Keratinocyte (primary cell): ENCODE measurements around the gene MTHFD1L. TPM values are rescaled to one million over a fixed set of nuclear protein-coding genes. Genes with fewer than 3 reads are reported as not detected.
"Not testable (repeated sequence)": the region's sequence is repeated elsewhere in the genome, so short reads cannot be mapped to it uniquely, and the experiment has no call there.

Experiments used
- DNase-seq: peaks from one replicate; pipeline ENCODE4 v3.0.0-alpha.2; 2011; ENCODE audit warnings: low read depth, missing footprints, low spot score
- FAIRE-seq: peaks from 2 replicates; lab custom pipeline; 2011; peaks lifted over from hg19 to GRCh38; lab: Jason Lieb, UNC
- H2AFZ ChIP-seq: 2 replicates; pipeline ENCODE4 v1.6.0; 2012; ENCODE audit warnings: low read length, control low read depth, inconsistent platforms; ENCODE audit not compliant: control insufficient read depth
- H3K27ac ChIP-seq: 2 replicates; pipeline ENCODE4 v1.5.1; 2011; ENCODE audit warnings: low read length; ENCODE audit not compliant: control insufficient read depth, insufficient read depth
- H3K27me3 ChIP-seq: 3 replicates; pipeline ENCODE4 v1.6.0; 2011; ENCODE audit warnings: low read length; ENCODE audit not compliant: control insufficient read depth, insufficient read depth; ENCODE audit errors: extremely low read depth
- H3K36me3 ChIP-seq, 2 experiments: 2 replicates in 1 of 2; 3 replicates in 1 of 2; pipeline ENCODE4 v1.5.1; 2011; ENCODE audit warnings: low read length in 2 of 2, mild to moderate bottlenecking in 1 of 2; ENCODE audit not compliant: control insufficient read depth in 2 of 2, insufficient read depth in 2 of 2; ENCODE audit errors: extremely low read depth in 1 of 2
- H3K4me1 ChIP-seq: 3 replicates; pipeline ENCODE4 v1.5.1; 2011; ENCODE audit warnings: low read length; ENCODE audit not compliant: control insufficient read depth, insufficient read depth; ENCODE audit errors: extremely low read depth
- H3K4me2 ChIP-seq: 3 replicates; pipeline ENCODE4 v1.6.0; 2011; ENCODE audit warnings: low read depth, low read length; ENCODE audit not compliant: control insufficient read depth, insufficient read depth; ENCODE audit errors: extremely low read depth
- H3K4me3 ChIP-seq, 3 experiments: fragments of 200-600 bp in 1 of 3; sonication (generic) in 1 of 3; 2 replicates in 2 of 3; 3 replicates in 1 of 3; pipeline ENCODE4 v1.5.1; 2011 to 2016; ENCODE audit warnings: low read length in 3 of 3, mild to moderate bottlenecking in 3 of 3, control low read depth in 2 of 3, inconsistent platforms in 1 of 3, low read depth in 1 of 3, mixed read lengths in 1 of 3, mixed run types in 1 of 3, moderate library complexity in 1 of 3; ENCODE audit not compliant: control insufficient read depth in 2 of 3, insufficient read depth in 2 of 3; ENCODE audit errors: extremely low read depth in 1 of 3
- H3K79me2 ChIP-seq: 2 replicates; pipeline ENCODE4 v1.6.0; 2012; ENCODE audit warnings: low read length; ENCODE audit not compliant: control insufficient read depth, insufficient read depth
- H3K9ac ChIP-seq: 3 replicates; pipeline ENCODE4 v1.6.0; 2011; ENCODE audit warnings: low read length; ENCODE audit not compliant: control insufficient read depth, insufficient read depth; ENCODE audit errors: extremely low read depth
- H3K9me1 ChIP-seq: 3 replicates; pipeline ENCODE4 v1.6.0; 2011; ENCODE audit warnings: low read length; ENCODE audit not compliant: control insufficient read depth, insufficient read depth; ENCODE audit errors: extremely low read depth
- H3K9me3 ChIP-seq: 2 replicates; pipeline ENCODE4 v1.5.1; 2012; ENCODE audit warnings: low read depth, low read length; ENCODE audit not compliant: control insufficient read depth
- H4K20me1 ChIP-seq: 3 replicates; pipeline ENCODE4 v1.6.0; 2011; ENCODE audit warnings: low read length; ENCODE audit not compliant: control insufficient read depth, insufficient read depth; ENCODE audit errors: extremely low read depth
- CTCF ChIP-seq, 3 experiments: IDR thresholded peaks in 1 of 3; conservative IDR thresholded peaks in 1 of 3; optimal IDR thresholded peaks in 1 of 3; 2 replicates in 2 of 3; 3 replicates in 1 of 3; pipeline versions ENCODE3 to v1.5.1; 2011; ENCODE audit warnings: low read length in 3 of 3, mild to moderate bottlenecking in 3 of 3, moderate library complexity in 2 of 3, control low read depth in 1 of 3, inconsistent platforms in 1 of 3; ENCODE audit not compliant: insufficient read depth in 2 of 3; ENCODE audit errors: extremely low read depth in 1 of 3
- EZH2 ChIP-seq: IDR thresholded peaks from one replicate; pipeline ENCODE4 v1.6.1; 2012; ENCODE audit warnings: inconsistent platforms, mild to moderate bottlenecking, low read length, moderate library complexity
- dilution Hi-C: fragments of 300-500 bp; cut with MboI; formaldehyde crosslinking; loops from one replicate; pipeline ENCODE4 v1.7.0; 2020; ENCODE audit warnings: low sequenced_read_pairs; ENCODE audit not compliant: extremely low pct_ligation_motif_present
- polyA plus RNA-seq, 5 experiments: library from polyadenylated mRNA; depleted of rRNA in 3 of 5; stranded (reverse) in 3 of 5; stranded (forward) in 1 of 5; unstranded in 1 of 5; fragments of >200 nt; gene quantifications; 1 replicate in 1 of 5; 2 replicates in 3 of 5; 3 replicates in 1 of 5; pipeline versions ENCODE4 v1.2.1 to v1.2.3, GENCODE V29; 2011 to 2012; ENCODE audit warnings: missing spikeins in 2 of 5, low read depth in 1 of 5, low replicate concordance in 1 of 5

Gene MTHFD1L
- polyA plus RNA-seq, 1 donor (not counting 4 experiments of a cell fraction or from before 2014, with no cell fraction given) = 38.0 TPM

- H3K4me1 ChIP-seq = peaks cover 32% of the 10 kb centered on the region
- peak overlapping the region; percentile 71 for H3K9ac ChIP-seq
- no peaks in the 10 kb centered on the region for H3K9me1 ChIP-seq
- H3K79me2 ChIP-seq = no peaks in the 10 kb centered on the region
- FAIRE-seq (peak; percentile 70), DNase-seq (peak; percentile 96)
- dilution Hi-C loops = no loop called here
- TF ChIP-seq EZH2 = no peak
- no peak for TF ChIP-seq CTCF (optimal IDR thresholded peaks at IDR 0.05 in 1 of 3, IDR thresholded peaks at IDR 0.05 in 1 of 3, conservative IDR thresholded peaks at IDR 0.05 in 1 of 3; ENCODE audit: extremely low read depth in 1 of 3, insufficient read depth in 2 of 3, low read length in 3 of 3)
- H3K9me3 ChIP-seq = no peaks in the 10 kb centered on the region
- peak overlapping the region; percentile 72 for H3K4me2 ChIP-seq
- peak overlapping the region; percentile 87 for H2AFZ ChIP-seq
- H3K27ac ChIP-seq = peak overlapping the region; percentile 98
- H4K20me1 ChIP-seq = no peaks in the 10 kb centered on the region
- H3K4me3 ChIP-seq = peak overlapping the region in 2 of 3 experiments; percentile 30 to 32
- no peaks in the 10 kb centered on the region for H3K36me3 ChIP-seq
- H3K27me3 ChIP-seq = no peaks in the 10 kb centered on the region
These were observed 8.2 kb upstream of the MTHFD1L start for GRCh38 chr6:150857062-150857944.

GRCh38 chr6:150857945-150858308 is 7.6 kb upstream of the MTHFD1L start:
- dilution Hi-C loops = no loop called here
- peak overlapping the region; percentile 98 for H3K27ac ChIP-seq
- no peak for FAIRE-seq

GRCh38 chr6:150861448-150862168 is 3.9 kb upstream of the MTHFD1L start:
- dilution Hi-C loops = not testable (repeated sequence)

More at GRCh38 chr6:150857945-150858308, 7.6 kb upstream of the MTHFD1L start:
- Histone ChIP-seq H3K79me2 (no peaks in the 10 kb centered on the region), H3K4me3 (peak overlapping the region in 2 of 3 experiments; percentile 30 to 32), H3K9me1 (no peaks in the 10 kb centered on the region), H3K4me1 (peaks cover 32% of the 10 kb centered on the region), H4K20me1 (no peaks in the 10 kb centered on the region), H3K9me3 (no peaks in the 10 kb centered on the region), H3K36me3 (no peaks in the 10 kb centered on the region), H3K27me3 (no peaks in the 10 kb centered on the region), H2AFZ (peak overlapping the region; percentile 87), H3K9ac (peak overlapping the region; percentile 71), H3K4me2 (peak overlapping the region; percentile 72)
- no peak for DNase-seq
- no peak for TF ChIP-seq CTCF (optimal IDR thresholded peaks at IDR 0.05 in 1 of 3, IDR thresholded peaks at IDR 0.05 in 1 of 3, conservative IDR thresholded peaks at IDR 0.05 in 1 of 3; ENCODE audit: extremely low read depth in 1 of 3, insufficient read depth in 2 of 3, low read length in 3 of 3)
- TF ChIP-seq EZH2 = no peak

More at GRCh38 chr6:150861448-150862168, 3.9 kb upstream of the MTHFD1L start:
- not testable (repeated sequence) for FAIRE-seq, H3K9ac ChIP-seq, H3K36me3 ChIP-seq, H4K20me1 ChIP-seq, H3K9me3 ChIP-seq, H3K4me2 ChIP-seq, H3K4me3 ChIP-seq, H3K27me3 ChIP-seq, H3K9me1 ChIP-seq, H3K27ac ChIP-seq, DNase-seq, H2AFZ ChIP-seq, H3K79me2 ChIP-seq
- H3K4me1 ChIP-seq = peaks cover 19% of the 10 kb centered on the region
